NK-92 treated with Interleukin-12 subunit alpha and Interleukin-12 subunit beta, amount 100 ng/mL, for 24 hours (cell line): Measurements from ENCODE around the gene RUNX1.

Experiments used
- DNase-seq: peaks from one replicate; lab custom pipeline; 2025; lab: John Stamatoyannopoulos, UW

The RUNX1 gene

GRCh38 chr21:34992736-34993398 lies 56.2 kb downstream of the RUNX1 start:
- DNase-seq, result no peak

- no peak for DNase-seq
Observed at GRCh38 chr21:34992180-34992579, 56.9 kb downstream of the RUNX1 start.

DNA sequence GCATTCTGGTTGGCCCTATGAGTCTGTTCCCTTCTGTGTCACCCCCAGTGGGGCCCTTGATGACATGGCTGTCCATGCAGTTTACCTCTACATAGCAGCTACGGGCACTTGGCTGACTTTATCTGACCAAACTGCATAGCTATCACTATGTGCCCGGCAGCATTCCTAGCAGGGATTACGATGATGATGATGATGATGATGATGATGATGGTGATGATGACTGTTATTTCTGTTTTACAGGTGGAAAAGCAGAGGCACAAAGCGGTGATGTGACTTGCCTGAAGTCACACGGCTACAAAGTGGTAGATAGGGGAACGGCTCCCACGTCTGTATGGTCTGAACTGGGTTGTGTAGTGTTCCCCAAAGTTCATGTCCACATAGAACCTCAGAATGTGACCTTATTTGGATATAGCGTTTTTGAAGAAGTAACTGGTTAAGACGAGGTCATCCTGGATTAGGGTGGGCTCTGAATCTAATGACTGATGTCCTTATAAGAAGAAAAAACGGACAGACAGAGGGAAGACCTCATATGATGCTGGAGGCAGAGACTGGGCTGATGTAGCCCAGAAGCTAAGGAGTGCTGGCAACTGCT lies 57.6 kb downstream of the RUNX1 start:
- no peak for DNase-seq

DNA sequence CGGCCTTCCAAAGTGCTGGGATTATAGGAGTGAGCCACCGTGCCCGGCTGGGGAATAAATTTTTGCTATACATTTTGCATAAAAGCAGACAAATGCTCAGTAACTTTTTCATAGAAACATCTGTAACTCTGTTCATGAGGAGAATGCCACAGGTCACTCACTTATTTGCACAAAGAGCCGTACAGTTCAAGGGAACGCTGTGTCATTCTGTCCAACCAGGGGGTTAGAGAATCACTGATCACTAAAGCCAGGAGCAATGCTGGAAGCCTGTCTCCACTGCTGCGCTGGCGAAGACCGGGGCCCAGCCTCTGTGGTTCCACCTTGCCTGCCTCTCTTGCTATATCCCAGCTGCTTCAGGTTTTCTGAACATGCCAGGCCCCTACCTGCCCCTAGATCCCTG lies 58.3 kb downstream of the RUNX1 start:
- no peak for DNase-seq

GRCh38 chr21:34989337-34990151 lies 59.6 kb downstream of the RUNX1 start:
- DNase-seq, result peak; percentile 44

DNA sequence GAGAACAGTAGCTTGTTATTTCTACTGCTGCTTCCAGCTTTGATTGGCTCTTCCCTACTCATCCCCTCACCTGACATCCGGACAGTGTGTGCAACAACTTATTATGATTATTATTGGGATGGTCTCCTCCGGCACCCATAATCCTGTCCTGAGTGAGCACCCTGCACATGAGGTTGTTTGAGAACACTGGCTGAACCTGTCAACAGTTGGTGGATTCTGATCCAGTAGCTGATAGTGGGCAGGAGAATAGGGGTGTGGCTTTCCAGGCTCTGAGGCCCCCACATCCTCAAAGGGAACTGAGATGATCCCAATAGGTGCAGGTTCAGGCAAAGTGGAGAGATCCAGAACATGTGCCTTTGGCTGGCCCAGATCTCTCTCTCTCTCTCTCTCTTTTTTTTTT lies 60.5 kb downstream of the RUNX1 start:
- DNase-seq, result no peak

DNA sequence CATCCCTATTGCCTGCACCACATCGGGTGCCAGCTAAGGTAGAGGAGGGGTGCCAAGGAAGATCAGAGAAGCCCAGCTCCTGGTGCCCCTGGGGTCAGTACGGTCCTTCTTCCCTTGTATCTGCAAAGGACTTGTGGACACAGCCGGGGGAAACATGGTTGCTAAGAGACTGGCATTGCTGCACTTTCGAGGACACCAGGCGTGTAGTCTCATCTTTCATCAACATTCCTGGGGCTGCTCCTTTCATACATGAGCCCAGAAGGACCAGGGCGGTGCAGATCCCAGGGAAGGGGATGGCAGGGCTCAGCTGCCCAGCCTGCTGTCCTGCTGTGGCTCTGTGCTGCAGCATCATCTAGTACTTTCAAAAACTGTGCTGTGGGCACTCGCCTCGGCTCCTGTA lies 61.0 kb downstream of the RUNX1 start:
- DNase-seq, result no peak

- no peak for DNase-seq
Observed at GRCh38 chr21:34987501-34988072, 61.5 kb downstream of the RUNX1 start.

GRCh38 chr21:34986561-34987500 lies 62.3 kb downstream of the RUNX1 start:
- peak; percentile 38 for DNase-seq

- DNase-seq, result no peak
Observed at GRCh38 chr21:34984356-34985058, 64.6 kb downstream of the RUNX1 start.

GRCh38 chr21:34983680-34984086 lies 65.4 kb downstream of the RUNX1 start:
- DNase-seq, result peak; percentile 79

GRCh38 chr21:34981791-34982190 lies 67.3 kb downstream of the RUNX1 start:
- DNase-seq, result no peak

GRCh38 chr21:34980423-34981115 lies 68.5 kb downstream of the RUNX1 start:
- DNase-seq, result no peak

DNA sequence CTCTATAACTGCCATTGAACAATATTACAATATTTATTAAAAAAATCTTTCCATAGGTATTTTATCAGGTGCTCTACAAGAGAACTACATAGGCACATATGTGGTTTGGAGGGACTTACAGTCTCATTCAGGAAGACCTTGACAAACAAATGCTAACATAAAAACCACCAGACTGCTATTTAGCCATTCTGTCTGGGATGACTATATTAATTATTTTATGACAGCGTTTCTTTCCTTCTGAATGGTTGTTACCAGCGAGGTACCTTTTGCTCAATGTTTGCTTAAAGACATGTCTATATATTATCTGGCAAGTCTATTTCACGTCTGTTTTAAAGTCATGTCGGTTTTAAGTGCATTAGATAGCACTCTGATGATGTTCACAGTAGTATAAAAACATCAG lies 69.7 kb downstream of the RUNX1 start:
- DNase-seq, result no peak

- no peak for DNase-seq
Observed at GRCh38 chr21:34977333-34977732, 71.8 kb downstream of the RUNX1 start.

- peak; percentile 61 for DNase-seq
Observed at GRCh38 chr21:34974162-34974981, 74.7 kb downstream of the RUNX1 start.

DNA sequence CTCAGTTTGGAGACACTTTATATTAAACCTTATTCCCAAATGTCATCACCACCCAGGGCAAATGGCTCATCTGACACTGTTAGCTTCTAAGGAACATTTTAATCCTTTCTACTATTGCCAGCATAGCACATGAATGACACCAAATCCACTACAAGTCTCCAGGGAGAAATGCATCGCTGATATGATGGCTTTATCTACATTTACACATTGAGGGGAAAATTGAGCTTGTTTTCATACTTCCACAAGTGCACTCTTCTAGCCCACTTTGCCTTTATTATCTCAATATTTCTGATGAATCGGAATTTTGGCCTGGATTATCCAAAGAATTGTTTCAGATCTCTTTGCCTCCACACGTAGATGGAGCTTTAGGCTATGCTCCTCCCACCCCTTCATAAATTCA lies 75.4 kb downstream of the RUNX1 start:
- DNase-seq, result no peak

- DNase-seq, result no peak
Observed at GRCh38 chr21:34971656-34972055, 77.4 kb downstream of the RUNX1 start.

DNA sequence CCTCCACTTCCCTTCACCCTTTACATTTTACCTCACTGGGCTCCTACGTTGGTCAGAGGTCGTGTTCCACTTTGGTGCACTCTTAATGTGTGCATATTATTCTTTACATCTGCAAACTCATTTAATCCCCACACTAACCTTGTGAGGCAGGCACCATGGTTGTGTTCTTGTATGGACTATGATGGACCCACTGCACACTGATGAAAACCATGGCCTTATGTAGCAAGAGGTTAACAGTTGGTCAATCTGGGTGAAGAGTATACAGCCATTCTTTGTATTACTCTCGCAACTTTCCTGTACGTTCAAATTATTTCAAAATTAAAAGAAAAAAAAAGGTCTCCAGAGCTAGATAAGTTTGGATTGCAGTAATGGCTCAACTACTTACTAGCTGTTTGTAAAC lies 78.5 kb downstream of the RUNX1 start:
- no peak for DNase-seq

DNA sequence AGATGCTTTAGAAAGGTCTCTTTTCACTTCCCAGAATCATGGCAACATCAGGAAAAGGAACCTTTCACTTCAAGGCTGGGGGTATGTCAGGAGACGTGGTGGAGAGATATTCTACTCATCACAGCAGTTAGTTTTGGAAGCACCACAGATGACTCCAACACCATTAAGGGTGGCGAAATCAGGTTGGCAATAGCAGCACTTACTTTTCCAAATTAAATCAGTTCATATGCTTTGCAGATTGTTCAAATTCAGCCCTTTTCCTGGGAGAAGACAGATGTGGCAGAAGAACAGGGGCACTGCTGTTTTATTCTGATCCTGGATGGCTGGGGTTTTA lies 79.0 kb downstream of the RUNX1 start:
- DNase-seq, result no peak
